Kidney (tissue), 14 donors: Measurements from ENCODE around the gene CEMIP2. TPM values are rescaled to one million over a fixed set of nuclear protein-coding genes. Genes with fewer than 3 reads are reported as not detected.

Experiments
- DNase-seq, 5 donors: peaks; one replicate each; pipeline ENCODE4 v3.0.0-alpha.2; 2013 to 2020
- FAIRE-seq: peaks from 2 replicates; lab custom pipeline; 2012; peaks lifted over from hg19 to GRCh38; lab: Jason Lieb, UNC
- H3K27ac ChIP-seq, 2 donors: one replicate each; pipeline ENCODE4 v1.7.0; 2013; ENCODE audit warnings: low read depth in 2 of 2, low read length in 2 of 2, inconsistent platforms in 1 of 2
- H3K27me3 ChIP-seq: one replicate; pipeline ENCODE4 v1.7.1; 2013; ENCODE audit warnings: low read length, inconsistent platforms; ENCODE audit not compliant: control insufficient read depth, insufficient read depth
- H3K36me3 ChIP-seq, 3 donors: one replicate each; pipeline versions ENCODE4 v1.7.0 to v1.7.1; 2013; ENCODE audit warnings: low read length in 3 of 3, control low read depth in 1 of 3, inconsistent platforms in 1 of 3; ENCODE audit not compliant: insufficient read depth in 3 of 3, control insufficient read depth in 2 of 3
- H3K4me1 ChIP-seq, 3 donors: one replicate each; pipeline versions ENCODE4 v1.7.0 to v1.7.1; 2013; ENCODE audit warnings: low read length in 3 of 3, inconsistent platforms in 1 of 3, low read depth in 1 of 3; ENCODE audit not compliant: control insufficient read depth in 2 of 3, insufficient read depth in 2 of 3
- H3K4me3 ChIP-seq, 3 donors: one replicate each; pipeline versions ENCODE4 v1.7.0 to v1.8.1; 2013; ENCODE audit warnings: low read length in 3 of 3, control low read depth in 1 of 3, inconsistent platforms in 1 of 3
- H3K9ac ChIP-seq, 3 donors: one replicate each; pipeline versions ENCODE4 v1.7.0 to v1.7.1; 2013; ENCODE audit warnings: low read length in 3 of 3, control low read depth in 1 of 3, inconsistent platforms in 1 of 3
- H3K9me3 ChIP-seq, 3 donors: one replicate each; pipeline versions ENCODE4 v1.7.0 to v1.7.1; 2013; ENCODE audit warnings: low read length in 3 of 3, control low read depth in 1 of 3, inconsistent platforms in 1 of 3; ENCODE audit not compliant: control insufficient read depth in 2 of 3, insufficient read depth in 1 of 3
- intact Hi-C: fragments of 100-400 bp; cut with DNase I; formaldehyde crosslinking; loops from one replicate; pipeline ENCODE4 v1.11.1; 2022
- polyA plus RNA-seq: library from polyadenylated mRNA; stranded (reverse); fragments of 350-450 nt; fragmentation: Illumina TruSeq; extraction: RNeasy Lipid Tissue Mini Kit (QIAGEN cat#74804); gene quantifications from one replicate; pipeline ENCODE4 v1.2.3, GENCODE V29; 2014; ENCODE audit warnings: low read depth, low replicate concordance; ENCODE audit not compliant: insufficient read depth
- total RNA-seq: library from RNA; stranded (reverse); fragmentation: NEBNext Ultra II Directional; extraction: Animal tissue kit (Norgen Biotek cat#: 25700); gene quantifications from one replicate; pipeline ENCODE4 v1.2.1, GENCODE V29; 2021
- TF ChIP-seq, protein P1 (sequence below): IDR thresholded peaks from 3 replicates; pipeline ENCODE4 v1.5.1; 2012; ENCODE audit warnings: mild to moderate bottlenecking, moderate library complexity, borderline replicate concordance; ENCODE audit not compliant: insufficient read depth; ENCODE audit errors: extremely low read depth
- donor health status: control.
- donor health status: control.
- donor health status: control.
- donor health status: control.
- donor health status: control.
- donor health status: DM: yes; HTN: yes; CAD: no.
- donor health status: Normal renal cell carcinoma (clear cell type).

Gene CEMIP2
- total and polyA plus RNA-seq, 2 donors from 2014 or later: 13.9 to 70.7 TPM

DNA sequence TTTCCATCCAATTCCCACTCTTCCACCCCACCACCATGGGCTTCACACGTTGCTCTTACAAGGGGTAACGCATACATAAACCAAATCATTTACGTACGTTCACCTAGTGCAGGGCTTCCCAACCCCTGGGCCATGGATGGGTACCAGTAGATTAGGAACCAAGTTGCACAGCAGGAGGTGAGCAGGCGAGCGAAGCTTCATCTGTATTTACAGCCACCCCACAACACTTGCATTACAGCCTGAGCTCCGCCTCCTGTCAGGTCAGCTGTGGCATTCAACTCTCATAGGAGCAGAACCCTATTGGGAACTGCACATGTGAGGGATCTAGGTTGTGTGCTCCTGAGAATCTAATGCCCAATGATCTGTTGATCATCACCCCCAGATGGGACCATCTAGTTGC, 82.3 kb downstream of the CEMIP2 start:
- FAIRE-seq (no peak), DNase-seq (no peak)
- Histone ChIP-seq H3K9ac (no peak overlapping the region), H3K27ac (no peak overlapping the region), H3K27me3 (no peaks in the 10 kb centered on the region), H3K4me1 (peaks cover 0 to 10% (median 5%) of the 10 kb centered on the region in 3 donors), H3K9me3 (no peaks in the 10 kb centered on the region), H3K4me3 (no peak overlapping the region), H3K36me3 (peaks cover 0 to 7% (median 5%) of the 10 kb centered on the region in 3 donors)
- TF ChIP-seq, protein P1, sequence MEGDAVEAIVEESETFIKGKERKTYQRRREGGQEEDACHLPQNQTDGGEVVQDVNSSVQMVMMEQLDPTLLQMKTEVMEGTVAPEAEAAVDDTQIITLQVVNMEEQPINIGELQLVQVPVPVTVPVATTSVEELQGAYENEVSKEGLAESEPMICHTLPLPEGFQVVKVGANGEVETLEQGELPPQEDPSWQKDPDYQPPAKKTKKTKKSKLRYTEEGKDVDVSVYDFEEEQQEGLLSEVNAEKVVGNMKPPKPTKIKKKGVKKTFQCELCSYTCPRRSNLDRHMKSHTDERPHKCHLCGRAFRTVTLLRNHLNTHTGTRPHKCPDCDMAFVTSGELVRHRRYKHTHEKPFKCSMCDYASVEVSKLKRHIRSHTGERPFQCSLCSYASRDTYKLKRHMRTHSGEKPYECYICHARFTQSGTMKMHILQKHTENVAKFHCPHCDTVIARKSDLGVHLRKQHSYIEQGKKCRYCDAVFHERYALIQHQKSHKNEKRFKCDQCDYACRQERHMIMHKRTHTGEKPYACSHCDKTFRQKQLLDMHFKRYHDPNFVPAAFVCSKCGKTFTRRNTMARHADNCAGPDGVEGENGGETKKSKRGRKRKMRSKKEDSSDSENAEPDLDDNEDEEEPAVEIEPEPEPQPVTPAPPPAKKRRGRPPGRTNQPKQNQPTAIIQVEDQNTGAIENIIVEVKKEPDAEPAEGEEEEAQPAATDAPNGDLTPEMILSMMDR: no peak
- intact Hi-C loops: no loop called here

DNA sequence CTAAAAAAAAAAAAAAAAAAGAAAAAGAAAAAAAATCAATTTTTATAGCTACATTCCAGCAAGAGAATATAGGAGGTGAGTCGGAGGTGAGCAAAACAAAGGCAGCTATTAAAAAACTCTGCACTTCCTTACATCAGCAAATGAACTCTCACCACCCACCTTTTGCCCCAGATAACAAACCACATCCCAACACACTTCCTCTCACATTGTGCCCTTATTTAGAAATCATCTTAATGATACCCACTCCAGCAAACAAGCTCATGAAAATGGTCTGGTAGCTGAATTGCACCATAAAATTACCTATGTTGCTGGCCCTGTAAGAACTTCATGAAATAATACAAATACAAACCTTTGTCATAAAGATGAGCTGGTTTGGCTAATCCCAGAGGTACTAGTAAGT, 82.9 kb downstream of the CEMIP2 start:
- Histone ChIP-seq H3K27ac (no peak overlapping the region), H3K9me3 (no peaks in the 10 kb centered on the region), H3K9ac (no peak overlapping the region), H3K4me3 (no peak overlapping the region), H3K36me3 (peaks cover 0 to 7% (median 5%) of the 10 kb centered on the region in 3 donors), H3K4me1 (peaks cover 3 to 10% (median 9%) of the 10 kb centered on the region in 3 donors), H3K27me3 (no peaks in the 10 kb centered on the region)
- no peak for FAIRE-seq
- TF ChIP-seq, protein P1: no peak
- DNase-seq: no peak
- intact Hi-C loops: no loop called here

DNA sequence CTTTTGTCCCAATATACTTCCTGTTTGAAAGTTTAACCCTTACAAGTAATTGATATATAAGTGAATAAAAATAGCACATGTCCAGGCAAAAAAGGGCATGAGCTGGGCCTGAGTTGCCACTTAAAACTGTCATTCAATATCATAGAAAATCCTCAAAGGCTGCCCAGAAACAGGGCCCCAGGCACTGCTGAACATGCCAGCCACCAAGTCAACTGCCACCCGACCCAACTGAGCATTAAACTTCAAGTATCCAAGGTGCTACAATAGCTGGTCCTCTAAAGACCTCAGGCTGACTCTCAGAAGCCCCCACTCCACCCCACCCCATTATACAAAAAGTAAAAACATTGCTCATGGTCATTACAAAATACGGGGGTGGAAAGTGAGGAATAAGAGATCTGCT, 83.7 kb downstream of the CEMIP2 start:
- FAIRE-seq: no peak

More for the DNA sequence above, 83.7 kb downstream of the CEMIP2 start:
- DNase-seq: no peak
- intact Hi-C loops: no loop called here
- no peaks in the 10 kb centered on the region for H3K27me3 ChIP-seq
- H3K9ac ChIP-seq: no peak overlapping the region
- peaks cover 0 to 5% (median 0%) of the 10 kb centered on the region in 3 donors for H3K36me3 ChIP-seq
- H3K4me1 ChIP-seq: peaks cover 3 to 17% (median 12%) of the 10 kb centered on the region in 3 donors
- no peaks in the 10 kb centered on the region for H3K9me3 ChIP-seq
- TF ChIP-seq, protein P1: no peak
- no peak overlapping the region for H3K4me3 ChIP-seq
- H3K27ac ChIP-seq: peak overlapping the region in 1 of 2 donors; percentile 32
